Measurements from ENCODE around the gene TNIK.

DNA sequence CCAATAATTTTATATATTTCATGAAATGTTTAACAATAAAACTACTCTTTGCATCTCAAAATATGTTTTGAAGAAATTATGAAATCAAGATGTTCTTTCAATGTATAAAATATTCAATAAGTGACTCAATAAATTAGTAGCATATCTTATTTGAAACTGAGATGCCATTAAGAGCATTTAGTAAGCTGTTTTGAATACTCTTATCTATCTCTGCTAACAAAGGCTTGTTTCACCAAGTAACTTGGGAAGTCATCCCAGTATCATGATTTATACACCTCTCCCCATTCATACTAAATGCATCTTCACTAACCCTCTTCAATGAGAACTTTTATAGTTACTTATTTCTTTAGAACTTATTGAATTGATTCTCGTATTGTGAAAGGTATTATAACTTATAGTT lies 43.1 kb downstream of the TNIK start:
- TF ChIP-seq, protein P1, sequence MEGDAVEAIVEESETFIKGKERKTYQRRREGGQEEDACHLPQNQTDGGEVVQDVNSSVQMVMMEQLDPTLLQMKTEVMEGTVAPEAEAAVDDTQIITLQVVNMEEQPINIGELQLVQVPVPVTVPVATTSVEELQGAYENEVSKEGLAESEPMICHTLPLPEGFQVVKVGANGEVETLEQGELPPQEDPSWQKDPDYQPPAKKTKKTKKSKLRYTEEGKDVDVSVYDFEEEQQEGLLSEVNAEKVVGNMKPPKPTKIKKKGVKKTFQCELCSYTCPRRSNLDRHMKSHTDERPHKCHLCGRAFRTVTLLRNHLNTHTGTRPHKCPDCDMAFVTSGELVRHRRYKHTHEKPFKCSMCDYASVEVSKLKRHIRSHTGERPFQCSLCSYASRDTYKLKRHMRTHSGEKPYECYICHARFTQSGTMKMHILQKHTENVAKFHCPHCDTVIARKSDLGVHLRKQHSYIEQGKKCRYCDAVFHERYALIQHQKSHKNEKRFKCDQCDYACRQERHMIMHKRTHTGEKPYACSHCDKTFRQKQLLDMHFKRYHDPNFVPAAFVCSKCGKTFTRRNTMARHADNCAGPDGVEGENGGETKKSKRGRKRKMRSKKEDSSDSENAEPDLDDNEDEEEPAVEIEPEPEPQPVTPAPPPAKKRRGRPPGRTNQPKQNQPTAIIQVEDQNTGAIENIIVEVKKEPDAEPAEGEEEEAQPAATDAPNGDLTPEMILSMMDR (IDR thresholded peaks at IDR 0.05; ENCODE audit: low read depth, low read length): no peak
- TF ChIP-seq EZH2phosphoT487 (IDR thresholded peaks at IDR 0.05; ENCODE audit: low read depth): no peak
